Activated T-cell treated with anti-CD3 and anti-CD28 coated beads, Interleukin-2, amount 50 U/mL, for 4 hours (primary cell): Measurements from ENCODE around the gene MSH5. TPM values are rescaled to one million over a fixed set of nuclear protein-coding genes. Genes with fewer than 3 reads are reported as not detected.
A peak's percentile ranks its signal among the peaks of the same experiment; 100 is the strongest.
"Not testable (repeated sequence)": the region's sequence is repeated elsewhere in the genome, so short reads cannot be mapped to it uniquely, and the experiment has no call there.

Experiments used
- ATAC-seq, 2 donors: fragments of 200-7000 bp; cut with Tn5 transposase; one replicate each; pipeline ENCODE4 v1.10.0; 2021
- DNase-seq: peaks from one replicate; pipeline ENCODE4 v3.0.0-alpha.2; 2020
- H3K27me3 Mint-ChIP-seq: one replicate; pipeline ENCODE4 v1.8.0; 2021; ENCODE audit warnings: low read depth, mixed read lengths
- H3K36me3 Mint-ChIP-seq: one replicate; pipeline ENCODE4 v1.8.0; 2022; ENCODE audit warnings: mixed read lengths; ENCODE audit not compliant: insufficient read depth
- H3K4me1 Mint-ChIP-seq: one replicate; pipeline ENCODE4 v1.8.0; 2021; ENCODE audit warnings: low read depth, mixed read lengths
- H3K4me3 Mint-ChIP-seq: one replicate; pipeline ENCODE4 v1.8.0; 2021; ENCODE audit warnings: mild to moderate bottlenecking, moderate library complexity, mixed read lengths
- H3K9me3 Mint-ChIP-seq: one replicate; pipeline ENCODE4 v1.8.0; 2021; ENCODE audit warnings: mixed read lengths
- total RNA-seq, 3 donors: library from RNA; stranded (reverse); gene quantifications; one replicate each; pipeline ENCODE4 v1.2.1, GENCODE V29; 2021

The MSH5 gene
- total RNA-seq, 3 donors from 2014 or later = 30.9 to 35.4 (median 34.3) TPM

DNA sequence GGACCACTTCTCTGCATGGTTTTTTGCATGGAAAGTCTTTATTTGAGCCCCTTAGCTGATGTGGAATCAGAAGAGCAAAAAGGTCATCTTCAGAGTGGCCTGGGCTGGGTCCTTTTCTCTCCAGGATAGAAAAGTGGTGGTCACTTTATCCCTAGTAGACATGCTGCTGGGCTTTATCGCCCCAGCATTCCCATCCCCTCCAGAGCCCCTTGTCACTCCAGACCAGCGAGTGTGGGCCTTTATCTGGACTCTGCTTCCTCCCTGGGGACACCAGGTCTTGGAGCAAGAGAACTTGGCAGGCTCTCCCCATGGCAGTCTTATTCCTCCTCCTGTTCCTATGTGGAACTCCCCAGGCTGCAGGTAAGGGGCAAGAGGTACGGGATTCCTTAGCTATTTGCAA lies 33.2 kb upstream of the MSH5 start, which contains the start of gene LY6G6F:
Gene LY6G6F (plus strand): TSS at position 268 of the 400 bp plus-strand sequence. CDS start 41 bp downstream, at position 309.
- ATAC-seq (no peak), DNase-seq (no peak)
- H3K9me3 Mint-ChIP-seq = no peaks in the 10 kb centered on the region
- no peaks in the 10 kb centered on the region for H3K27me3 Mint-ChIP-seq
- no peaks in the 10 kb centered on the region for H3K36me3 Mint-ChIP-seq
- H3K4me3 Mint-ChIP-seq = no peak within 1 kb of the TSS
- H3K4me1 Mint-ChIP-seq = peaks cover 20% of the 10 kb centered on the region

DNA sequence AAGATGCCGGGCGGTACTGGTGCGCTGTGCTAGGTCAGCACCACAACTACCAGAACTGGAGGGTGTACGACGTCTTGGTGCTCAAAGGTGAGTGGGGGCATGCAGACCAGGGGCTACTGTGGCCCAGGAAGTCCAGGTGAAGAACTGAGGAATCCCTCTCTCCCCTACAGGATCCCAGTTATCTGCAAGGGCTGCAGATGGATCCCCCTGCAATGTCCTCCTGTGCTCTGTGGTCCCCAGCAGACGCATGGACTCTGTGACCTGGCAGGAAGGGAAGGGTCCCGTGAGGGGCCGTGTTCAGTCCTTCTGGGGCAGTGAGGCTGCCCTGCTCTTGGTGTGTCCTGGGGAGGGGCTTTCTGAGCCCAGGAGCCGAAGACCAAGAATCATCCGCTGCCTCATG lies 32.1 kb upstream of the MSH5 start:
- Mint-ChIP-seq H3K27me3 (no peaks in the 10 kb centered on the region), H3K36me3 (no peaks in the 10 kb centered on the region), H3K4me1 (peaks cover 14% of the 10 kb centered on the region), H3K4me3 (no peak overlapping the region), H3K9me3 (no peaks in the 10 kb centered on the region)
- DNase-seq (no peak), ATAC-seq (no peak)

- H3K9me3 Mint-ChIP-seq = no peaks in the 10 kb centered on the region
- no peak for DNase-seq
These were observed 31.6 kb upstream of the MSH5 start for GRCh38 chr6:31708224-31708623.

DNA sequence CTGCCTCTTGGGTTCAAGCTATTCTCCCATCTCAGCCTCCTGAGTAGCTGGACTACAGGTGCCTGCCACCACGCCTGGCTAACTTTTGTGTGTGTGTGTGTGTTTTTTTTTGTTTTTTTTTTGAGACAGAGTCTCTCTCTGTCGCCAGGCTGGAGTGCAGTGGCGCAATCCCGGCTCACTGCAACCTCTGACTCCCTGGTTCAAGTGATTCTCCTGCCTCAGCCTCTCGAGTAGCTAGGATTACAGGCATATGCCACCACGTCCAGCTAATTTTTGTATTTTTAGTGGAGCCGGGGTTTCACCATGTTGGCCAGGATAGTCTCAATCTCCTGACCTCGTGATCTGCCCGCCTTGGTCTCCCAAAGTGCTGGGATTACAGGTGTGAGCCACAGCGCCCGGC lies 30.6 kb upstream of the MSH5 start:
- not testable (repeated sequence) for DNase-seq, ATAC-seq, H3K4me3 Mint-ChIP-seq, H3K27me3 Mint-ChIP-seq, H3K36me3 Mint-ChIP-seq, H3K9me3 Mint-ChIP-seq
- H3K4me1 Mint-ChIP-seq = peaks cover 11% of the 10 kb centered on the region

More at GRCh38 chr6:31708224-31708623, 31.6 kb upstream of the MSH5 start:
- peaks cover 13% of the 10 kb centered on the region for H3K4me1 Mint-ChIP-seq
- H3K27me3 Mint-ChIP-seq = no peaks in the 10 kb centered on the region
- no peak overlapping the region for H3K4me3 Mint-ChIP-seq
- H3K36me3 Mint-ChIP-seq = no peaks in the 10 kb centered on the region
- ATAC-seq = no peak

- Mint-ChIP-seq H3K27me3 (no peaks in the 10 kb centered on the region), H3K4me1 (peaks cover 11% of the 10 kb centered on the region), H3K9me3 (no peaks in the 10 kb centered on the region), H3K4me3 (no peak overlapping the region), H3K36me3 (no peaks in the 10 kb centered on the region)
- ATAC-seq (no peak), DNase-seq (no peak)
These were observed 29.1 kb upstream of the MSH5 start for GRCh38 chr6:31710523-31711219.

DNA sequence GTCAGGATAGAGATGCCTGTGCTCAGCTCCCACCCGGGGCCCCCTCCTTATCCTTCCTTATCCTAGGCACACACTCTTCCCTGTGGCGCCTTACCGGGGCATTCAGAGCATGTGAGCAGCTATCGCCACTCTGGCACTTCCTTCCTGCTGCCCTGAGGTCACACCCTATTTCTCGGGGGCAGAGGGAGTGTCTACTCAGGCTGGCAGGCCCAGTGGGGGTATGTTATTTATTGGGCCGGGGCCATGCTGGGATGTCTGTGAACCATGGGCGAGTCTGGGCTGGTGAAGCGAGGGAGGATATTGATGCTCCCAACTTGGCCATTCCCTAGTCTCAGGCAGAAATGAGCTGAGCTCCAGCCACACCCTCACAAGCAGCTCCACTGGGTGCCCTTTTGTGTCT lies 28.6 kb upstream of the MSH5 start:
- ATAC-seq (no peak), DNase-seq (no peak)
- Mint-ChIP-seq H3K9me3 (no peaks in the 10 kb centered on the region), H3K36me3 (no peaks in the 10 kb centered on the region), H3K4me1 (peaks cover 11% of the 10 kb centered on the region), H3K27me3 (no peaks in the 10 kb centered on the region), H3K4me3 (no peak overlapping the region)

DNA sequence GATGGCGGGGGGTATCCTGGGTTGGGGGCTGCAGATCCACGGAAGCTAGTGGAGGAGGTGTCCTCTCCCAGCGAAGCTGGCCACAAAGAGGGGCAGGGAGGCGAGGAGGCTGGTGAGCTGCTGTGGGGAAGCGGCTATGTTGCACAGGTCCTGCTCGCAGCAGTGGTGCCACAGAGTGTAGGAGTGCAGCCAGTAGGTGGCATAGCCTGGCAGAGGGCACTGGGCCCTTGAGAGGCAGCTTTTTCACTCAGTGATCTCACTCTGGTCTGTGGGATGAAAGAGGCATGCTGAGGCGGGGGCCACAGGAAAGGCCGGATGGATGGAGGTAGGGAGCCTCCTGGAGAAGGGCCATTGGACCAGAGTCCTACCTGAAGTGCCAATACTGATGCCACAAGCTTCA lies 27.5 kb upstream of the MSH5 start:
- H3K4me1 Mint-ChIP-seq = peaks cover 11% of the 10 kb centered on the region
- DNase-seq = no peak
- H3K36me3 Mint-ChIP-seq = no peaks in the 10 kb centered on the region
- H3K4me3 Mint-ChIP-seq = no peak overlapping the region
- H3K27me3 Mint-ChIP-seq = no peaks in the 10 kb centered on the region
- H3K9me3 Mint-ChIP-seq = no peaks in the 10 kb centered on the region
- ATAC-seq = peak in 1 of 2 donors; percentile 46

DNA sequence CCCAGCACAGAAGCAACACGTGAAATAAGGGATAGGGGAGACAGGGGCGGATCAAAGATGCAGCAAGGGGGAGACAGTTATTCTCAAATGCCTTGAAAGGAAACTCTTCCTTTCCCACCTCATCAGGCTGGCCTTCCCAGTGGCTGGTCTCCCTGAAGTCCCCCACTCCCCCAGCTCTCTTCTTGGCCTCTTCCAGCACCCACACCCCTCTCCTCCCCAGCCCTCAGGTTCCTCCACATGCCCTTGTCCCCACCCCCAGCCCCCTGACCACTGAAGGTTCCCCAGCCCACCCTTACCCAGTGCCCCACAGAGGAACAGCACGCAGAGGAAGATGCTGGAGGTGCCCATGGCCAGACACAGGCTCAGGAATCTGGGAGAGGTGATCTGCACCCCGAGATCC lies 26.3 kb upstream of the MSH5 start:
- no peaks in the 10 kb centered on the region for H3K27me3 Mint-ChIP-seq
- ATAC-seq (no peak), DNase-seq (no peak)
- H3K4me3 Mint-ChIP-seq = no peak overlapping the region
- H3K36me3 Mint-ChIP-seq = no peaks in the 10 kb centered on the region
- peaks cover 11% of the 10 kb centered on the region for H3K4me1 Mint-ChIP-seq
- no peaks in the 10 kb centered on the region for H3K9me3 Mint-ChIP-seq

DNA sequence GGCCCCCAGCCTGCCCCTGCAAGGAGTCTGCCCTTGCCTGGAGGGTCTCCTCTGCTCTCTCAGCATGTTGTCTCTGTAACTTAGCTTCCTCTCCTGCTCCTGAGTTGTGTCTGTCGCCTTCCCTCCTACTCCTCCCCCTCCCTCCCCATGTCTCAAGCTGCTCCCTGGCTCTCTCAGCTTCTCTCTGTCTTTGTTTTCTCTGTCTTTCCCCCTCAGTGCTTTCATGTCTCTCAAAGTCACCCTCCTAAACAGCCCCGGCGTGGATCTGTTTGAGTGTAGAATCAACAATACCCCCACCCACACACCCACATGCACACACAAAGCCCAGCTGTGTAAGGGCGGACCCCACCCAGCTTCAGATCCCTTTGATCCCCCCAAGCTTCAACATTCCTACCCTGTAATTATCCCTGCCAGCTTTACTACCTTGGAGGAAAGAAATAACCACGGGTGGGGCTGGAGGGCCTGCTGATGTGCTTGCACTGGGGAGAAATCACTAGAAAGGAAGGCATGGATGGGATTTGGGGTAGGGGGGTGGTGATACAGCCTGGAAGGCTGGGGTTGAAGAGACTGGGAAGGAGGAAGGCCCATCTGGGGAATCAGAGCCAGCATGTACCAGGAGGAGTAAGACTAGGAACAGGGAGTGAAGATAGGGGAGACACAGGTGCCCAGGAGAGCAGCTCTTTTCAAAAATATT lies 25.7 kb upstream of the MSH5 start:
- H3K36me3 Mint-ChIP-seq = no peaks in the 10 kb centered on the region
- ATAC-seq (no peak), DNase-seq (no peak)
- H3K4me1 Mint-ChIP-seq = peaks cover 11% of the 10 kb centered on the region
- H3K4me3 Mint-ChIP-seq = no peak overlapping the region
- no peaks in the 10 kb centered on the region for H3K27me3 Mint-ChIP-seq
- H3K9me3 Mint-ChIP-seq = no peaks in the 10 kb centered on the region

- H3K4me1 Mint-ChIP-seq = peaks cover 11% of the 10 kb centered on the region
- no peaks in the 10 kb centered on the region for H3K27me3 Mint-ChIP-seq
- no peak for ATAC-seq
- H3K4me3 Mint-ChIP-seq = no peak within 1 kb of the TSS
- no peak for DNase-seq
- no peaks in the 10 kb centered on the region for H3K9me3 Mint-ChIP-seq
- no peaks in the 10 kb centered on the region for H3K36me3 Mint-ChIP-seq
These were observed 24.5 kb upstream of the MSH5 start, which contains the start of gene LY6G6D for GRCh38 chr6:31715022-31715958. Gene LY6G6D (plus strand): TSS chr6:31715348. CDS start chr6:31715356, 8 bp downstream.

- Mint-ChIP-seq H3K27me3 (no peaks in the 10 kb centered on the region), H3K4me1 (no peaks in the 10 kb centered on the region), H3K9me3 (no peaks in the 10 kb centered on the region), H3K4me3 (no peak overlapping the region), H3K36me3 (no peaks in the 10 kb centered on the region)
- ATAC-seq (no peak), DNase-seq (no peak)
These were observed 22.1 kb upstream of the MSH5 start for GRCh38 chr6:31717499-31718222.

DNA sequence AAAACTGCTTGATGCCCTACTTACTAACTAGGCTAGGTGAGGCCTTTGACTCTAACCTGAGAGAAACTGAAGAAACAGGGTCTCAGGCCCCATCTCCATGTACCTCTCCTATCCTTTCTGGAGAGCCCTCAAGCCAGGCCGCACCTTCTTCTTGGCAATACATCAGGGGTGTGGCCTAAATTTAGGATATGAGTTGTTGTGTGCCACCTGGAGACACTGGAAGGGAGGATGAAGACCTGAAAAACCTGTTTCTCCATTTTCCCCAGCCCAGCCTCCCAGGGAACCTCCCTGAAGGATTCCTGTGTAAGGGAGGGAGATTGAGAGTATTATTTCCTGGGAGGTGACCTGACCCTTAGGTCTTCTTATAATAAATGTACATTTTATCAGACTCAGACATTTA lies 21.5 kb upstream of the MSH5 start:
- H3K36me3 Mint-ChIP-seq = no peaks in the 10 kb centered on the region
- no peak for DNase-seq

DNA sequence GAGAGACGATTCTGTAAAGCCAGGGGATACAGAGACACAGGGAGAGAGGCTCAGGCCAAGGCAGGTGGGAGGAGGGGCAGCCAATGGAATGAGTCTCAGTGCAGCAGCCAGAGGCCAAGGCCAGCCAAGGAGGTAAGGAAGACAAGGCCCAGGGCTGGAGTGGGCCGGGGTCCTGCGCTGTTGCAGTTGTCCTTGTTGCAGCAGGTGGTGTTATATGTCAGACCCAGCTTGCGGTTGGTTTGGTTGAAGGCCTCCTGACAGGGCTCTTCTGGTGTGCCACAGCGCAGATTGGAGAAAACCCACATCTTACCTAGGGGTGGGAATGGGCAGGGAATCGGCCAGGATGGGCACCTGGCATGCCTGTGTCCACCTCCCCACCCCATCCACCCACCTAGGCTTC lies 20.8 kb upstream of the MSH5 start:
- Mint-ChIP-seq H3K4me1 (peaks cover 2% of the 10 kb centered on the region), H3K36me3 (no peaks in the 10 kb centered on the region), H3K4me3 (no peak overlapping the region), H3K27me3 (no peaks in the 10 kb centered on the region), H3K9me3 (no peaks in the 10 kb centered on the region)
- DNase-seq = no peak
- no peak for ATAC-seq

More for the DNA sequence above, 21.5 kb upstream of the MSH5 start:
- H3K4me3 Mint-ChIP-seq = no peak overlapping the region
- ATAC-seq = no peak
- no peaks in the 10 kb centered on the region for H3K9me3 Mint-ChIP-seq
- H3K4me1 Mint-ChIP-seq = peaks cover 1% of the 10 kb centered on the region
- no peaks in the 10 kb centered on the region for H3K27me3 Mint-ChIP-seq
